HFF-Myc (cell line): Measurements from ENCODE around the gene SCAMP4.

Experiments used
- DNase-seq: peaks from one replicate; pipeline ENCODE4 v3.0.0-alpha.2; 2011; ENCODE audit warnings: low read depth; ENCODE audit errors: extremely low read depth
- H3K4me3 ChIP-seq: replicated peaks from 2 replicates; pipeline ENCODE4 v1.5.1; 2011; ENCODE audit warnings: low read depth, mild to moderate bottlenecking, control low read depth, low read length
- TF ChIP-seq, protein P1 (sequence below): IDR thresholded peaks from 2 replicates; pipeline ENCODE4 v1.5.1; 2012; ENCODE audit warnings: mild to moderate bottlenecking, low read depth, low read length, control low read depth; ENCODE audit errors: missing control alignments

SCAMP4 gene

GRCh38 chr19:1863328-1863637 lies 41.9 kb upstream of the SCAMP4 start, which contains the start of gene KLF16:
Gene KLF16, minus strand, starts transcription at chr19:1863579. Its CDS starts 82 bp downstream, at chr19:1863497.
- TF ChIP-seq, protein P1, sequence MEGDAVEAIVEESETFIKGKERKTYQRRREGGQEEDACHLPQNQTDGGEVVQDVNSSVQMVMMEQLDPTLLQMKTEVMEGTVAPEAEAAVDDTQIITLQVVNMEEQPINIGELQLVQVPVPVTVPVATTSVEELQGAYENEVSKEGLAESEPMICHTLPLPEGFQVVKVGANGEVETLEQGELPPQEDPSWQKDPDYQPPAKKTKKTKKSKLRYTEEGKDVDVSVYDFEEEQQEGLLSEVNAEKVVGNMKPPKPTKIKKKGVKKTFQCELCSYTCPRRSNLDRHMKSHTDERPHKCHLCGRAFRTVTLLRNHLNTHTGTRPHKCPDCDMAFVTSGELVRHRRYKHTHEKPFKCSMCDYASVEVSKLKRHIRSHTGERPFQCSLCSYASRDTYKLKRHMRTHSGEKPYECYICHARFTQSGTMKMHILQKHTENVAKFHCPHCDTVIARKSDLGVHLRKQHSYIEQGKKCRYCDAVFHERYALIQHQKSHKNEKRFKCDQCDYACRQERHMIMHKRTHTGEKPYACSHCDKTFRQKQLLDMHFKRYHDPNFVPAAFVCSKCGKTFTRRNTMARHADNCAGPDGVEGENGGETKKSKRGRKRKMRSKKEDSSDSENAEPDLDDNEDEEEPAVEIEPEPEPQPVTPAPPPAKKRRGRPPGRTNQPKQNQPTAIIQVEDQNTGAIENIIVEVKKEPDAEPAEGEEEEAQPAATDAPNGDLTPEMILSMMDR = no peak
- peak within 1 kb of the TSS; percentile 86 for H3K4me3 ChIP-seq
- no peak for DNase-seq

GRCh38 chr19:1863638-1864479 lies 41.3 kb upstream of the SCAMP4 start:
- DNase-seq = peak; percentile 65
- H3K4me3 ChIP-seq = peak overlapping the region; percentile 52
- TF ChIP-seq, protein P1 = no peak

DNA sequence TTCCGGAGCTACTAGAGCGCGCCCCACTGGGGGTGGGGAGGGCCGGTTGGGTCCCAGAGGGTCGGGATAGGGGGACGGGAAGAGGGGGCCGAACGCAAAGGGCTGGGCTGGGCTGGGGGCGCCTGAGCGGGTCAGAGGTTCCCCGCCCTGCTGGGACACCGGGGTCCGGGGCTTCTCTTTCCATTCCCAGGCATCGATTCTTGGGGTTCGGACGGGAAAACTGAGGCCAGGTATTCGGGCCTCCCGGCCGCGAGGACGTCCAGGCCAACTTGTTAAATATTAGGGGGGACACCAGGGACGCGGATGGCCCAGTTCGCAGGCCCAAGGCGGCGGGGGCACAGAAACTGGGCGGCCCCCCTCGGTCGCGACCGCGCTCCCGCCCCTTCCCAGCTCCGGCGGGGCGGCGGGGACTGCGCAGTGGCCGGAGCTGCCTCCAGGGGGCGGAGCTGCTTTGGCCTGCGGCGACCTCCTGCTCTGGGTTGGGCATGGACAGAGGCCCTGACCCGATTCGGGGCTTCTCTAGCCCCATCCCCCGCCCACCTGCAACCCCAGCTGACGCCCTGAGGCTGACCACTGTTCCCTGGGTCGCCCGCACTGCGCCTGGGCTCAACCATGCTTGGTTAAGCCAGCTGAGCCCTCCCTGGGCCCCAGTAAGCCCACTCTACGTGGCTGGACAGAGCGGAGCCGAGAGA lies 40.6 kb upstream of the SCAMP4 start:
- DNase-seq = no peak
- TF ChIP-seq, protein P1 = peak; percentile 68
- H3K4me3 ChIP-seq = peak overlapping the region; percentile 52

DNA sequence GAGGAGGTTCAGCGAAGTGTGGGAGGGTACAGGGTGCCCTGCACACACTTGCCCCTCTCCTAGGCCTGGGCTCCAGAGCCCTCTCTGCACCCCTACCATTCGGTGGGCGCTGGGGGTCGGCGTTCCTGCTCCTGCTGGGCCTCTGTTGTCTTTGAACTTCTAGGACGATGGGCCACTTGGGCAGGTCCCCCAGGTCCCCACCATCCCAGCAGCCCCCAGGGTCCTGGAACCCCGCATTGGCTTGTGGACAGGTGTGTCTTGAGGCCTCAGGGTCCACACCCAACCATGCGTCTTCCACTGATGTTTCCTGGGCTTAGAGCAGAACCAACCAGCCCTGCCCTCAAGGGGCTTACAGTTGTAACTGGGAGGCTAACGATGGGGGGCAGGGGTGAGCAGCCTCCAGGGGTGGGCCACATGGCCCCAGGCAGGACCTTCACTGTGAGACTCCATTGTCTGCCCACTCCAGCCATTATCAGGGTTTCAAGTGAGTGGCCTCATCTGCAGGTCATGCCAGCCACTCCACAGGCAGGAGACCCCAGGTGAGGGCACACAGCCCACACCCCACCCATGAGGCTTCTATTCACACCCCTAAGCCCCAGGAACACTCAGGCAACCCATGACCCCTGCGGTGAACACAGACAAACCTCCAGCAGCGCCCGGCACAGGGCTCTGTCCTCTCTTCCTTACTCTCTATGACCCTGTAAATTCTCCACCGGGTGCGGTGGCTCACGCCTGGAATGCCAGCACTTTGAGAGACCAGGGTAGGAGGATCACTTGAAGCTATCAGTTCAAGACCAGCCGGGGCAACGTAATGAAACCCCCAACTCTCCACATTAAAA lies 39.8 kb upstream of the SCAMP4 start:
- H3K4me3 ChIP-seq = peak overlapping the region; percentile 52
- TF ChIP-seq, protein P1 = no peak
- DNase-seq = no peak

DNA sequence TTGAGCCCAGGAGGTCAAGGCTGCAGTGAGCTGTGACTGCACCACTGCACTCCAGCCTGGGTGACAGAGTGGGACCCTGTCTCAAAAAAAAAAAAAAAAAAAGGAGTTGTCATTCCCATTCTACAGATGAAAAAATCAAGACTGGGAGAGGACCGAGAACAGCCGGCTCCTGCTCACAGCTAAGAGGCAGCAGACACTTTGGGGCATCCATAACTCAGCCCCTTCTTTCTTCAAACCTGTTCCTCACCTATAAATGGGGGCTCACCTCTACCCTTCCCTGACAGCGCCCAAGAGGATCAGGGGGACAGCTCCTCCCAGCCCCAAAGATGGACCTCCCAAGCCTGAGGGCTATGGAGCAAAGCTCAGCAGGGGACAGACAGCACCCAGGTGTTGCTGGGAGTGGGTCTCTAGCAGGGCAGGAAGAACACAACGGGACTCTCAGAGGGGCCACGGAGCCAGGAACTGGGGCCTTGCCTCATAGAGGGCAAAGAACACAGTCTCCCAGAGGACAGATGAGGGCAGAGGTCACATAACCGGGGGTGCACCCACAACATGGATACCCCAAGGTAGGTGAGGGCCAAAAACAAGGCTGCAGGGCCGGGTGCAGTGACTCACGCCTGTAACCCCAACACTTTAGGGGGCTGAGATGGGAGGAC lies 38.4 kb upstream of the SCAMP4 start:
- H3K4me3 ChIP-seq = no peak overlapping the region
- no peak for DNase-seq
- TF ChIP-seq, protein P1 = no peak

GRCh38 chr19:1867349-1867724 lies 37.9 kb upstream of the SCAMP4 start:
- H3K4me3 ChIP-seq = no peak overlapping the region
- TF ChIP-seq, protein P1 = no peak
- no peak for DNase-seq
